ENCODE measurements around the gene PDE7B.

The PDE7B gene

DNA sequence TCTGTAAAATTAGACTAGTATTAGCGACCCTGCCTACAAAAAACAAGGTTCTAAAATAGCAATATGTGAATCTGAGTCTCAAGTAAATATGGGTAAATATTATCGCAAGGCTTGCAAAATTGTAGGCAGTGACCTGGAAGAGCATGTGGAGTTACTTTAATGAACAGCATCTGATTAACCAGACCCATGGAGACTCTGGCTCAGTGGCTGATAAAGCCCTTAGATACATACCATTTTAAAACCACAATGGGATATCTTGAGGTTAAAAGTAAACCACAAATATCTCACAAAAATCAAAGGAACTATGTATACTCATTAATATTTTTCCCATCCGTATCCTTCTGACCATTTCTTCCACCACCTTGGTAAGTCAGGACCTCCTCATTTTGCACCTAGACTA is 211.6 kb downstream of the PDE7B start:
- DNase-seq (ENCODE audit: low read depth in 2 of 3, low spot score in 2 of 3), result no peak

DNA sequence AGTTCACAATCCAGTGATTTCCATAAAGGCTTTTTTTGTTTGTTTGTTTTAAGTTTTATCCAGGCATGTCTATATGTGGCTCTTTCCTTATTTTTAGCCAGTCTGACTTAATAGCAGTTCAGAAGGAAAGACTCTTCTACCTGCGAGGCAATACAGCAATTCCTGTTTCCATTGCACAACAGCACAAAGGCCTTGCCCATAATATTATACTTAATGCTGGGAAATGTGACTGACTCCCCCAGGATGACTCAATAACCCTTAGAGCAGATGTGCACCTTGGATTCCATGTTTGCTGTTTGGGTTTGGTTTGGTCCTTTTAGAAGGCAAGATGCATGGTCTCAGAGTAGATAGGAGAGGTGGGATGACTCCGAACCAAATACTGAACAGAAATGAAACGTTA is 214.5 kb downstream of the PDE7B start:
- DNase-seq (ENCODE audit: low read depth in 2 of 3, low spot score in 2 of 3), result no peak

DNA sequence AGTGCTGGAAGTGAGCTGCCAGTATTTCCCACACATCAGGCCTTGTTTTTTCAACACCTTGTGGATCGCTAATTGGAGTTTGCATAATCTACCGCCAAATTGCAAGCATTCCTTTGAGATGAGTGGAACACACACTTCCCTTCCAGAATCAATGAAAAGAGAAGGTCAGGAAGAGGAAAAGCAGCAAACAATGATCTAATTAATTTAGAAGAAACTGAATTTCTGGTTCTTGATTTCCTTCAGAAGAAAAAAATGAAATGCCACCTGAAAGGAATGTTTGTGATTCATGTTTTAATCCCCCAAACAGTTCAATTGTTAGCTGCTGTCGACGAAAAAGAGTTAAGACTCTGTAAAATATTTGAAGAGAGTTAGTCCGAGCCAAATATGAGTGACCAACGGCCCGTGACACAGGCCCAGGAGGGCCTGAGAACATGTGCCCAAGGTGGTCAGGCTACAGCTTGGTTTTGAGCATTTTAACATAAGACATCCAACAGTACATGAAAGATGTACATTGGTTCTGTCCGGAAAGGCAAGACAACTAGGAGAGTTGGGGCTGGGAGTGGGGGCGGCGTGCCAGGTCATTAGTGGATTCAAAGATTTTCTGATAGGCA is 216.3 kb downstream of the PDE7B start:
- no peak for DNase-seq (ENCODE audit: low read depth in 2 of 3, low spot score in 2 of 3)

DNA sequence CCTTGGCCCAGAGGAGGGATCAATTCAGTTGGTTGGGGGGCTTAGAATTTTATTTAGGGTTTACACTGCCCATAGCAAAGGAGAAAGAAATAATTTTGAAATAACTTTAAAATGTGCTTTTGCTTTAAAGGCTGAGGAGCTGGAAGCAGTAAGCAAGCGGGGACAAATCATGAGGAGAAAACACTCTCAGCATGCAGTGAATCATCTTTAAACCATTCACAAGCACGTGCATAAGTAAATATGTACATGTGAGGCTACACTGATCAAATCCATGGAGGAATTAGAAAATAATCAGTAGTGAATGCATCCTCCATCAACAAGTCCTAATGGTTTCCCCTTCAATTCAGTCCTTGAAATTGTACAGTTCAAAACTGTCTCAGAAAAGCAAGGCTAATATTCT is 217.6 kb downstream of the PDE7B start:
- DNase-seq (ENCODE audit: low read depth in 2 of 3, low spot score in 2 of 3), result no peak

DNA sequence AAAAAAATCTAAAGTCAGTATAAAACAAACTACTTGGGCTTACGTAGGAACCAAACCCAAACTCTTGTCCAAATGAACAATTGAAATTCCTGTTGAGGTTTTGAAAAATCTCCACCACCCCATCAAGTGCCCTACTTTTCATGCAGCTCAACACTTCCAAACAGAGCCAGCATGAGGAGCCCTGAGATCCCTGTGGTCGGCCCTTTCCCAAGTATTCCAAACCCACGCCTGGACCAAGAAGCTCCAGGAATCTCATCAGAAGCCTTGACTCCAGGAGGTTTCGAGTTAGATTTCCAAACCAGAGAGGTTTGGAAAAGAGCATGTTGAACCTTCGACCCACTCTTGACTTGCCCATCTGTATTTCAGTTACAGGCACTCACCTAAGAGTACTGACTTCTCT is 219.3 kb downstream of the PDE7B start:
- no peak for DNase-seq (ENCODE audit: low read depth in 2 of 3, low spot score in 2 of 3)

DNA sequence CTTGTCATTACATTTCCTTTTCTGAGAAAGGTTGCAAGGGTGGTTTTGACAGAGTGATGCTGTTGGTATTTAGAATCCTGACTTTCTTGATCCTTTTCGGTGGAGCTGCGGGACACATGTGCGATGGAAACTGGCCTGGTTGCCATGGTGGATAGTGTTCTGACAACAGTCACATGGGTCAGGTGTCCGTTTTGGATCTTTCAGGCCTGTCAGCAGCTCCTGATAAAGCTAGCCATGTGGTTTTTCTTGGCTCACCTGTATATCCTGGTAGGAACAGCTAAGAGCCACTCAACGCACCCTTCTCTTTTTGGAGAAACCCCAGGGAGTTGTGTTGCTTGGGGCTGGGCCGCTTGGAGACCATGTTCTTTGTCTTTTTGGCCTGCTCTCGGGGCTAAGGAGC is 221.2 kb downstream of the PDE7B start:
- no peak for DNase-seq (ENCODE audit: low read depth in 2 of 3, low spot score in 2 of 3)

DNA sequence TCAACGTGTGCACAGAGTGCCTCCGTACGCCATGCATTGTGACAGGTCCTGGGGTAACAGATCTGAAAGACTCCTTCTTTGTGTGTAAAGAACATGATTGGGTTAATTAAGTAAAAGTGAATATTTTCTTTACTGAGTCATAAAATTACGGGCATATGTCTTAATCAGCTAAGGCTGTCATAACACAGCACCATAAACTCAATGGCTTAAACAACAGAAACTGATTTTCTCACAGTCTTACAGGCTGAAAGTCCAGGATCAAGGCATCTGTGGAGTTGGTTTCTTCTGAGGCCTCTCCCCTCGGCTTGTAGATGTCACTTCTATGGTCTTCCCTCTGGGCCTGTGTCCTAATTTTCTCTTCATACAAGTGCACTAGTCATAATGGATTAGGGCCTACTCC is 221.7 kb downstream of the PDE7B start:
- DNase-seq (ENCODE audit: low read depth in 2 of 3, low spot score in 2 of 3), result no peak

DNA sequence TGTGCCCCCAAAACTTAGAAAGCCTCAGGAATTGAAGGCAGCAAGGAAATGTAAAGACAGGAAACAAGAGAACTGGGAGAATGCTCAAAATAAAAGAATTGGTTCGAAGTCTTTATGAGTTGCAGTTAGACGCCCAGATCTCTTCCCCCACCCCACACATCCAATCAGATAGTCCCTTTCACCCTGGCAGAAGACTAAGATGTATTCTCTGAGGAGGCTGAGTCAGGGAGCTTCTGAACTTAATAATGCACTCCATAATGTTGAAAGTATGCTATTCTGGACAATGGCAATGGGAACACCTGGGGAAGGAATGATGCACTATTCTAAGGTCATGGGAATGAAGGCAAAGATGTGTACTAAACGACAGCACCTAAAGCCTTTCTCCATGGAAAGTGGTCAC is 225.0 kb downstream of the PDE7B start:
- no peak for DNase-seq (ENCODE audit: low read depth in 2 of 3, low spot score in 2 of 3)

DNA sequence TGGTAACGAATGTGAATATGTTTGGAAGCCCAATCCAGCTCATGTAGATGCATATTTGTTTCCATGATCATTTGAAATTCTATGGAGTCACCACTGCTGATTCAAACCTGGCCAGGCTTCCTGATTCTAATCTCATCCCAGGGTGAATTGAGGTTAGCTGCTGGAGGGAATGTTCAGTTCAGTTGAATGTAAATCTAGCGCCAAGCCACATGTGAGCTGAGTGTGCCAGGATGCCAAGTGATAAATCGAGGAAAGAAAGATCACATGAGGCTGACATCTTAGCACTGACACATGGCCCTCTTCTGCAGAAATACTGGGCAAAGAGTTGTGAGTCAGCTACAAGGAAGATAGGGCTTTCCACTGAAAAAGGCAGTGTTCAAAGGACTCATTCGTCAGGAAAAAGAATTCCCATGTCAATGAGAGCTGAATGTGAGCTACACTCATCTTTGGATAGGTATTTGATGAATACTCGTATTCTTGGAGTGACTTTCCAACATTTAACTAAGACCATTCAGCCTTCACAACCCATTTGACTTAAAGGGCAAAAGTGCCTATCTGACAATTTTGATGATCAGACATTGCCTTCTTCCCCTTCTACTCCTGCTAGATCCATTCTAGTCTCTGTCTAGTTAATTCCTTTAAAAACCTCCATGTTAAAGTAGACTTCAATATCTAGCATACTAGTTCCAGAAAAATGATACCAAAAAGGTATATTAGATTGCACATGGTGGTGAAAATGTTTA is 226.5 kb downstream of the PDE7B start:
- no peak for DNase-seq (ENCODE audit: low read depth in 2 of 3, low spot score in 2 of 3)

DNA sequence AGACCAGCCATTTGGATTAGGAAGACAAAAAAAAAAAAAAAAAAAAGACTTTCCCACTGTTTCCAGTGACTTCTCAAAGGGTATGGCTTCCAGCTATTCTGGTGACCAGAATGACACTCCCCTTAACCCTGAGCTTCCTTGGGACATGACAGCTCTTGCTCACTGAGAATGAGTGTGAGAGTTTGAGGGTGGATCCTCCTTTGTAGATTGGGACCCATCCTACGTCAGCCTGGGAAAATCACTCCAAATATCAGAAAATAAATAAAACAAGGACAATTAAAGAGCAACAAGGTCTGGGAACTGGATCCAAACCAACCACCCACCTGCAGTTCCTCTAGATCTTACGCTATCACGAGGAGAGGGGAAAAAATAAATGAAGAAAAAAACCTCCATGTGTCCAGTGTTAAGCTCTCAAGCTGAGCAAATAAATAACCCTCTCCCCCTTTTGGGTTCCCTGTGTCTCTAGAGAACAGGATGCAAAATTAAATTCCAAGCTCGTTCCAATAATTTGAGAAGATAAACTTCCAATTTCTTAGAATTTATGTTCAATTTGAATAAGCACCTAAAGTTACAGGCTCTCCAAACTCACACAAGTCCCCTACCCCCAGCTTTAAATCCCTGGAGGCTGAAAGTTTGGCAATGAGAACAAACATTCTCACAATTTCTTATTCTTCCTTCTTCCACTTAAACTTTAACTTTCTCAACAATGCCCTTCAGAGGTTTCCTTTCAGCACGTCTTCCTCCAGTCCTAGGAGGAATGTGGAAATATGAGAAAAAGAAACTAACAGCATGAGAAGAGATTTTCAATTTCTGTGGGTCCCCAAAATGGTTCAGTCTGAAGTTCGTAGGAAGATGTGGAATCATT is 228.4 kb downstream of the PDE7B start:
- DNase-seq (ENCODE audit: low read depth in 2 of 3, low spot score in 2 of 3), result no peak

DNA sequence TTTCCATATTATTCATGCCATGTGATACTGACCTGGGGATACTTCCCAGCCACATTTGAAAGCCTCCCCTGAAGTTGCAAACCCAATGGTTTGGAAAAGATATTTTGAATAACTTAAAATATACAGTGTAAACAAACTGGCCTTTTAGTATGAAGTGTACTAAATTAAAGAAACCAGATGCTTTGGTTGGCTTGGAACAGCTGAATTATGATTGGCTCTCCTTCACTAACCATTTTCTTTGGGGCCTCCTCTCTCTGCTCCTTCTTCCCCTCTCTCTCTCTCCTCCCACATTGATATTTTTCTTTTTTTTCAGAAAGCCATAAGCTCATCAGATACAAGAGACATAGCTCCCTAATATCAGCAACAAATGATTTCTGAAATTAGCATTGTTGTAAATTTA is 232.0 kb downstream of the PDE7B start:
- no peak for DNase-seq (ENCODE audit: low read depth in 2 of 3, low spot score in 2 of 3)

DNA sequence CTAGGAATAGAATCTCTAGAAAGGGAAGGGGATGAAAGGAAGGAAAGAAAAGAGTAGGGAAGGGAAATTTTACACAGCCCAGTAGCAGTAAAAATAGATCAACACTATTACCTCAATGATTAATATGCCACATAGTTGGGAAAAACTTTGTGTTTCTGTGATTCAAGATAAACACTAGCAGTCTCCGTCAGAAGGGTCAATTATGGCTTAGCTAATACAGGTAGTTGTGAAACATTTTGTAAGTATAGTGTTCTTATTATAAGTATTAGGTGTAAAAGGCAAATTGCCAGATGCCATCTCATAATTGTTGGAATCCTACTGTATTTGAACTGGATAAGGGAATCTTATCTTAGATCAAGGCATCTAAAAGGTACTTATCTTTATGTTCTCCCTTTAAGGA is 232.9 kb downstream of the PDE7B start:
- no peak for DNase-seq (ENCODE audit: low read depth in 2 of 3, low spot score in 2 of 3)

DNA sequence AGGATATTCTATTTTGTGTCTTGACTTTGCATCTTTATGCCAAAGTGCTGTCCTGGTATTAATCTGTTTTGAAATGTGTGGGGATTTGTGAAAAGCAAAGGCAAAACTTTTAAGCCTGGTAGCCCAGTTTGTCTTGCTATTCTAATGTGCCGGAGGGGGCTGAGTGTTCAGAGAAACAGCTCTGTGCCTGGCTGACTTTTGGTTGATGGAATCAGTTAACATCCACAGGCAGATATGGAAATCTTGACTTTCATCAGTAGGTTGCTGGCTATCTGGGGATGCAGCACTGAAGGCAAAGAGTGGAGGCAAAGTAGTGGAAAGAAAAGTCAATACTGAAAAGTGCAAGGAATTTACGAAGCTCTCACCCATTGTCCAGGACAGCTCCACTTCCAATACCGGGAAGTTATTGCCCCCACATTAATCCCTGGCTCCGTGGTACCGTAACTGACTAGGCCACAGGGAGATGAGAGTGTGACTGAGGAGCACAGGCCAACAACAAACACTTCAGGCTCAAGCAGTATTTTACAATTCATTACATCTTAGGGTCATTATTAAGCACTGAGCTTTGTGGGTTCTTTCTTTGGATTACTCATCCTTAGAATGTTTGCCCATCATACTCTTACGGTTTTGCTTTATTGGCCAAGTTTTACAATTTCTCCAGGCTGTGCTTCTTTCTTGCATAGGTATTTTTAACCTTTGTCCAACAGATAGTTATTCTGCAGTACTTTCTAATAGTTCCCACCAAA is 234.0 kb downstream of the PDE7B start:
- no peak for DNase-seq (ENCODE audit: low read depth in 2 of 3, low spot score in 2 of 3)

DNA sequence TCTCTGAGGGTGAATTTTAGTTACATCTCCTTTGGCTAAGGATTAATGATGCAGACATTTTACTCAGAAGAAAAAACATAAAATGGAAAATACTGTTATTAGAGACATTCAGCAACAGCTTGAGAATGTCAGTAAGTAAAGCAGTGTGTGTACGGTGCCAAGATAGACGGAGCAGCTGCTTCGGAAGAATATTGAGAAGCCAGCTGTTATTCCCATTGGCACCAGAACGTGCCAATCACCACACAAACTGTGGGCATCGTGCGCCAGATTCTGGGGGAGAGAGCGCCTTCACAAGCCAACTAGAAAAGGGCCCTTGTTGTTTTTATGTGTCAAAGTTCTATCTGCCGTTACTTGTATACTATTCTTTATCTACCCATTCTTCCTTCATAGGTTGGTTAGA is 235.2 kb downstream of the PDE7B start:
- no peak for DNase-seq (ENCODE audit: low read depth in 2 of 3, low spot score in 2 of 3)

DNA sequence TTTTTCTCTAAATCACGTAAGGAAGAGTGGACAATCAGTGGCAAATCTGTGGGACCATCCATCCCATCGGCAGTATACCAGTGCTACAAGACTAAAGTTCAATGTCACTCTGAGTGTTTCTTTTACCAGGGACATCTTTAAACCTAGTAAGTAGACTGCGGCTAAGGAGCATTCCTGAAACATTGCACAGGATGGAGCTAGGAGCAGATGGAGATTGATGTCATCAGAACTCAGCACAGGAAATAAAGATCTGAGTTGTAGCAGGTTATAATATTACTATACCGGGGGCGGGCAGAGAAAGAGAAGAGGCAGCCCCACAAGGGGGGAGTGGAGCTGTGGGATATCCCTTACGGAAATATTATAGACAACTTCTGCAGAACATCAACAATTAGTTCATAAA is 236.5 kb downstream of the PDE7B start:
- no peak for DNase-seq (ENCODE audit: low read depth in 2 of 3, low spot score in 2 of 3)

DNA sequence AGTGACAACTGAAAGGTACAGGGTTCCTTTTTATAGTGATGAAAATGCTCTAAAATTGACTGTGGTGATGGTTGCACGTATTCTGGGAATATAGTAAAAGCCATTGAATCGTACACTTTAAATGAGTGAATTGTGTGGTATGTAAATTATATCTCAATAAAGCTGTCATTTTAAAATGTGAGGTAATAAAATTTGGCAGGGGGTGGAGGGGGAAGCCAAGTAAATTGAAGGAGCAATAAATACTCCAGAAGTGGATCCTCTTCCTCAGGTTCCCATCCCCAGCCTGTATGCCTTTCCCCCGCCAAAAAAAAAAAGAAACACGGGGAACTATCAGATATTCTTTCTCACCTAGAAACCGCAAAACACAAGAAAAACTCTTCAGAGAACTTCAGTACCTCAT is 237.2 kb downstream of the PDE7B start:
- DNase-seq (ENCODE audit: low read depth in 2 of 3, low spot score in 2 of 3), result no peak

DNA sequence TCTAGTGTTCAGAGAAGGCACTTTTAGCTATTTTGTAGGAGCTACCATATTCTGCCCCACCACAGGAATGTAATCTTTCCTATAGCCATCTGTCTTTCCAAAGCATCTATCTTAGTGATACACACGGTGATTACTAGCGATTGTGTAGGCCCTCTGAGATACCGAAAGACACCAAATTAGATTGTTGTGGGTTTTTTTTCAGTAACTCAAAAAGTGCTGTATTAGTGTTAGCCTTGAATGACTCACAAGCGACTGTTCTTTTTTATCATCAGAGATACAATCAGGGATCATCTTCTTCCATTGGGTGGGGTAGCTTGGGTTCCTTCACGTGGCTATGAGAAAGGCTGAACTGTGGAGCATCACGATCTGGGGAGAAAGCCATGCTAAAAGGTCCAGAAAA is 238.4 kb downstream of the PDE7B start:
- DNase-seq (ENCODE audit: low read depth in 2 of 3, low spot score in 2 of 3), result no peak

DNA sequence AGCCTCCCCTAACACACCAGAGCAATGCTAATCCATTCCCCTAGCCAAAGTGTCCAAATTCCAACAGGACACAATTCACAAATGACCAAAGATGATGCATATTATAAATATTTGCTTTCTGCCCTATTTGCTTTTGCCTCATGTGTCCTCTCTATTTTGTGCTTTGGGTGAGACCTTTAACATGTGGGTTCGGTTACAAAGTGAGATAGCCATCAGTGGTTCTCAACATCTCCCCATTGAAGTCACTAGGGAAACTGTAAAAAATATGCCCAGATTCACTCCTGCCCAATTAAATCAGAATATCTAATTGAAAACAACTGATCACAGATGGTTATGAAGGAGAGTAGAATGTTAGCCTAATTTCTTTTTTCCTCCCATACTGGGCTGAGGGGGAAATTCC is 239.4 kb downstream of the PDE7B start:
- no peak for DNase-seq (ENCODE audit: low read depth in 2 of 3, low spot score in 2 of 3)

DNA sequence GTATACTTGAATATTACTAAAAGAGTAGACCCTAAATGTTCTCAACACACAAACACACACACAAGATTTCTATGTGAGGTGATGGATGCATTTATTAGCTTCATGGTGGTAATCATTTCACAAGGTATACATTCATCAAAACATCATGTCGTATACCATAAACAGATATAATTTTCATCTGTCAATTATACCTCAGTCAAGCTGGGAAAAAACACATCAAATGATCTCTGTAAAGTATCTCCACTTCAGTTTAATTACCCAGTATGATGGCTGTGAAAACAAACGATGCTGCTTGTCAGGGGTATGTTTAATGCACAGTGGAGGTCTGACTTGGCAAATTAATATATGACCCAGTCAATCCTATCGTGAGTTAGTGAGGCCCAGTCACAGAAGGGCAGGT is 241.4 kb downstream of the PDE7B start:
- no peak for DNase-seq (ENCODE audit: low read depth in 2 of 3, low spot score in 2 of 3)

DNA sequence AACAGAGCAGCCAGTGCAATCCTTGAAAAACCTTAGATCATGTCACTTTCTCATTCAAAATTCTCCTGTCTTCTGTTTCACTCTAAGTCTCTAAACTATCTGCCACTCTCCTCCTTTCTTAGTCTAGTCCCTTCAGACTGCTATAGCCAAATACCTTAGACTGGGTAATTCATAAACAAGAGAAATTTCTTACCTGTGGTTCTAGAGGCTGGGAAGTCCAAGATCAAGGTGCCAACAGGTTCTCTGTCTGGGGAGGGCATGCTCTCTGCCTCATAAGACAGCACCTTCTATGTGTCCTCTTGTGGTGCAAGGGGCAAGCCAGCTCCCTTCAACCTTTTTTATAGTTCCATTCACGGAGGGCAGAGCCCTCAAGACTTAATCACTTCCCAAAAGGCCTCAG is 242.3 kb downstream of the PDE7B start:
- no peak for DNase-seq (ENCODE audit: low read depth in 2 of 3, low spot score in 2 of 3)

DNA sequence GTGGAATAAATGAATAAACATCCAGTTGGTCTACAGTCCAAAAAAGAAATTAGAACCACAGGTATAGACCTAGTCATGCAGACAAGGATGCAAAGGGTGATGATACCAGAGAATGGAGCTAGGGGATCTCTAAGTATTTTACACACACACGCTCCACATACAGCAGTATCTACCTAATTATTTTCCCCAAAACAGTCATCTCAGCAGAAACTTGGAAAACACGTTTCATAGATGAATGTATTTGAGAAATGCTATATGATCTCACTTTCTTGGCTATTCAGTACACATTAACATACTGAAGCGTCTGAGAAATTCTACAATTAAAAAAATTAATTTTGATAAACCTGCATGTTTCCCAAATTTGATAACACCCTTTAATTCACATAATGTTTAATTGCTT is 243.3 kb downstream of the PDE7B start:
- DNase-seq (ENCODE audit: low read depth in 2 of 3, low spot score in 2 of 3), result no peak

DNA sequence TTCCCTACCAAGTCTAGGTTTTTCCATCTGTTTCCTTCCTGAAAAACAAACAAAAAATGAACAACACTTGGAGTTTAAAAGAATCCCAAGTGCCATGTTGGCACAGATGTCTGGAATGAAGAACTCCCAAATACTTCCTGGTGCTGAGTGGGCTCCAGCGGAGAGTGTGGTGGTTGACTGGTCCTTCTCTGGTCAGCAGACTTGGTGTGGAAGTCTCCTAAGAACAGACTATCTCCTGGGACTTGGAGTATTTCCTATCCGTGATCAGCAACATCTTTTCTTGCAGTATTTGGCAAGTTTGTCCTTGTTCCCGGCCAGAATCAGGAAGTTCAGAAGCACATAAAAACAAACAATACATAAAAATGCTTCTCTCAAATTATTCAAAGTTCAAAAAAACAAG is 244.5 kb downstream of the PDE7B start:
- no peak for DNase-seq (ENCODE audit: low read depth in 2 of 3, low spot score in 2 of 3)

Measured in activated CD8-positive, alpha-beta memory T cell treated with anti-CD3 and anti-CD28 coated beads for 48 hours (primary cell).